Coronary artery (tissue), 2 donors: ENCODE measurements around the gene CIC.
"Not testable (repeated sequence)": the region's sequence is repeated elsewhere in the genome, so short reads cannot be mapped to it uniquely, and the experiment has no call there.

Experiments
- DNase-seq: peaks from one replicate; pipeline ENCODE4 v3.0.0-alpha.2; 2017; ENCODE audit warnings: low spot score
- H3K27ac ChIP-seq, 2 donors: fragments of 200-600 bp; sonication (generic); one replicate each; pipeline ENCODE4 v1.5.1; 2016 to 2019
- H3K4me3 ChIP-seq: fragments of 200-600 bp; sonication (generic); 2 replicates; pipeline ENCODE4 v1.5.1; 2016; ENCODE audit warnings: mild to moderate bottlenecking, moderate library complexity
- TF ChIP-seq, protein P1 (sequence below): fragments of 200-600 bp; sonication (generic); IDR thresholded peaks from one replicate; pipeline ENCODE4 v1.5.1; 2019; ENCODE audit warnings: antibody characterized with exemption

Gene CIC

DNA sequence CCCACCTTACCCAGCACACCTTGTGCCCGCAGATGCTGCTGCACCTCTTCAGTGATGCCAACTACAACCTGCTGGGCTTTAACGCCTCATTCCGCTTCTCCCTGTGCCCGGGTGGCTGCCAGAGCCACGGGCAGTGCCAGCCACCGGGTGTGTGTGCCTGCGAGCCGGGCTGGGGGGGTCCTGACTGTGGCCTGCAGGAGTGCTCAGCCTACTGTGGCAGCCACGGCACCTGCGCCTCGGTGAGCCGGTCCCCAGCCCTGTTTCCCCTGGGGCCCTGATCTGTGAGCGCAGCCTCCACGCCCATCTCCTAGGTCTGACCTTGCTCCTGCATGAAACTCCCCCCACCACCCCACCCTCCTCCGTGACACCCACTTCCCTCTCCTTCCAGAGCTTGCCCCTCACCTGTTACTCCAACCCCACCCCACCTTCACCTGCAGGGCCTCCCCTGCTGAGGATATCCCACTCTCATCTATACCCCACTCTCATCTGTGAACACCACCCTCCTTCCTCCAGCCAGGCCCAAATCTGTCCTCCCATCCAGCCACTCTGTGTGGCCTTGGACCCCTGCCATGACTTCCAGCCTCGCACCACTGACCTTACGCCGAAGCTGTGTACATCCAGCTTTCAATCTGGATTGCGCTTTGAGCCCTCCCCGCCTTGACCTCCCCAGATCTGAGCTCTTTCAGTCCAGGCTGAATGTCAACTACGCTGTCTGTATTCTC, 65.1 kb downstream of the CIC start:
- TF ChIP-seq, protein P1, sequence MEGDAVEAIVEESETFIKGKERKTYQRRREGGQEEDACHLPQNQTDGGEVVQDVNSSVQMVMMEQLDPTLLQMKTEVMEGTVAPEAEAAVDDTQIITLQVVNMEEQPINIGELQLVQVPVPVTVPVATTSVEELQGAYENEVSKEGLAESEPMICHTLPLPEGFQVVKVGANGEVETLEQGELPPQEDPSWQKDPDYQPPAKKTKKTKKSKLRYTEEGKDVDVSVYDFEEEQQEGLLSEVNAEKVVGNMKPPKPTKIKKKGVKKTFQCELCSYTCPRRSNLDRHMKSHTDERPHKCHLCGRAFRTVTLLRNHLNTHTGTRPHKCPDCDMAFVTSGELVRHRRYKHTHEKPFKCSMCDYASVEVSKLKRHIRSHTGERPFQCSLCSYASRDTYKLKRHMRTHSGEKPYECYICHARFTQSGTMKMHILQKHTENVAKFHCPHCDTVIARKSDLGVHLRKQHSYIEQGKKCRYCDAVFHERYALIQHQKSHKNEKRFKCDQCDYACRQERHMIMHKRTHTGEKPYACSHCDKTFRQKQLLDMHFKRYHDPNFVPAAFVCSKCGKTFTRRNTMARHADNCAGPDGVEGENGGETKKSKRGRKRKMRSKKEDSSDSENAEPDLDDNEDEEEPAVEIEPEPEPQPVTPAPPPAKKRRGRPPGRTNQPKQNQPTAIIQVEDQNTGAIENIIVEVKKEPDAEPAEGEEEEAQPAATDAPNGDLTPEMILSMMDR, result no peak
- DNase-seq, result no peak
- Histone ChIP-seq H3K27ac (no peak overlapping the region), H3K4me3 (no peak overlapping the region)

DNA sequence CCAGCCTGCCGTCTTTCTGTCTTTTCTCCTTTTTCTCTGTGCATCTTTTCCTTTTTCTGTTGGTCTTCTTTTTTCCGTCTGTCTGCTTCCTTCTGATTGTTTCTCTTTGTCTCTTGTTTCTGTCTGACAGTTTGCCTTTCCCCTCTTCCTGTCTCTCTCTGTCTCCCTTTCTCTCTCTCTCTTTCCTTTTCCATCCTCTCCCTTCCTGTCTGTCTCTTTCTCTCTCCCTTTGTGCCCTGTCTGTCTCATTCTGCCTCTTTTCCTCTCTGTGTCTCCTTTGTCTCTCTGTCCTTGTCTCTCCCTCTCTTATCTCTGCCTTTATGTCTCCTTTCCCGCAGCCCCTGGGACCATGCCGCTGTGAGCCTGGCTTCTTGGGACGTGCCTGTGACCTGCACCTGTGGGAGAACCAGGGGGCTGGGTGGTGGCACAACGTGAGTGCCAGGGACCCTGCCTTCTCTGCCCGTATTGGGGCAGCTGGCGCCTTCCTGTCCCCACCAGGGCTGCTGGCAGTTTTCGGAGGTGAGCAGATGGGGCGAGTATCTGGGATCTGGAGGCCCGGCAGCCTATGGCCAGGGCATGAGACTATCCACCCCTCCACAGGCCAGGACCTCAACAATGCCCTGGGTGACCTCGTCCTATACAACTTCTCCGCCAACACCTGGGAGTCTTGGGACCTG, 65.8 kb downstream of the CIC start:
- TF ChIP-seq, protein P1, result no peak
- no peak for DNase-seq
- no peak overlapping the region for H3K27ac ChIP-seq
- no peak overlapping the region for H3K4me3 ChIP-seq

DNA sequence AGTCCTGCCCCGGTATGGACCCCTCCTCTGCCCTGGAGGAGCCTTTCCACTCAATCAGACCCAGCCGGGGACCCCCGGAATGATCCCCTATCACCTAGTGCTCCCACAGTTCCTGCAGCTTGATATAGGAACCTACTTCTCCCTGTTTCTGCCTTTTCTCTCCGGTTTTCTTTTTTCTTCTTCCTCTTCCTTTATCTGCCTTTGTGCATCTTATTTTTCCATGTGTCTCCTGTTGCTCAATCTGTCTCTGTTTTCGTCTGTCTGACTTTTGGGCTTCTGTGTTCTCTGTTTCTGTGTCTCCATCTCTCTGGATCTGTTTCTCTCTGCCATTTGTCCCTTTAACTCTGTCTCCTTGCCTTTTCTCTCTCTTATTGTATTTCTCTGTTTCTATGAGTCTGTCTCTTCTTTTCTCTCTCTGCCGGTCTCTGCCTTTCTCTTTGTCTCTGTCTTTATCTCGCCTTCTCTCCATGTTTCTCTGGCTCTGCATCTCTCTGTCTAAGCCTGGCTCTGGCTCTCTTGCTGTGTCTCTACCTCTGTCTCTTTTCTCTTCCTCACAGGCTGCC, 66.4 kb downstream of the CIC start:
- no peak overlapping the region for H3K4me3 ChIP-seq
- TF ChIP-seq, protein P1, result no peak
- no peak for DNase-seq
- H3K27ac ChIP-seq, result no peak overlapping the region

DNA sequence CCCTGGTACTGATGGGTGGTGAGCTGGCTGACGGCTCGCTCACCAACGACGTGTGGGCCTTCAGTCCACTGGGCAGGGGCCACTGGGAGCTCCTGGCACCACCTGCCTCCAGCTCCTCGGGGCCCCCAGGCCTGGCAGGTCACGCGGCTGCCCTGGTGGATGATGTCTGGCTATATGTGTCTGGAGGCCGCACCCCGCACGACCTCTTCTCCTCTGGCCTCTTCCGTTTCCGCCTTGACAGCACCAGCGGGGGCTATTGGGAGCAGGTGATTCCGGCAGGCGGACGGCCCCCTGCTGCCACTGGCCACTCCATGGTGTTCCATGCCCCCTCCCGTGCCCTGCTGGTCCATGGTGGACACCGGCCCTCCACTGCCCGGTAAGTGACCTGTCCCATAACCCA, 66.9 kb downstream of the CIC start:
- TF ChIP-seq, protein P1, result no peak
- H3K4me3 ChIP-seq, result no peak overlapping the region
- DNase-seq, result no peak
- no peak overlapping the region for H3K27ac ChIP-seq

DNA sequence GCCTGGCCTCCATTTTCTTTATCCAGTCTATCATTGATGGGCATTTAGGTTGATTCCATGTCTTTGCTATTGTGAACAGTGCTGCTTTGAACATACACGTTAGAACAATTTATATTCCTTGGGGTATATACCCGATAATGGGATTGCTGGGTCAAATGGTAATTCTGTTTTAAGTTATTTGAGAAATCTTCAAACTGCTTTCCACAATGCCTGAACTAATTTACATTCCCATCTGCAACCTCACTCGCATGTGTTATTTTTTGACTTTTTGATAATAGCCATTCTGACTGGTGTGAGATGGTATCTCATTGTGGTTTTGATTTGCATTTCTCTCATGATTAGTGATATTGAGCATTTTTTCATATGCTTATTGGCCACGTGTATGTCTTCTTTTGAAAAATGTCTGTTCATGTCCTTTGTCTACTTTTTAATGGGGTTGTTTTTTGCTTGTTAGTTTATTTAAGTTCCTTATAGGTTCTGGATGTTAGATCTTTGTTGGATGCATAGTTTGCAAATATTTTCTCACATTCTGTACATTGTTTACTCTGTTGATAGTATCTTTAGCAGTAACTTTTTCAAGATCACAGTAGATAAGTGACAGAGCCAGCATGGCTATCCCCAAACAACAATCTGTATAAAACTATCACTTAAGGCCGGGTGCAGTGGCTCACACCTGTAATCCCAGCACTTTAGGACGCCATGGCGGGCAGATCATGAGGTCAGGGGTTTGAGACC, 70.2 kb downstream of the CIC start:
- DNase-seq, H3K27ac ChIP-seq, H3K4me3 ChIP-seq: not testable (repeated sequence)

DNA sequence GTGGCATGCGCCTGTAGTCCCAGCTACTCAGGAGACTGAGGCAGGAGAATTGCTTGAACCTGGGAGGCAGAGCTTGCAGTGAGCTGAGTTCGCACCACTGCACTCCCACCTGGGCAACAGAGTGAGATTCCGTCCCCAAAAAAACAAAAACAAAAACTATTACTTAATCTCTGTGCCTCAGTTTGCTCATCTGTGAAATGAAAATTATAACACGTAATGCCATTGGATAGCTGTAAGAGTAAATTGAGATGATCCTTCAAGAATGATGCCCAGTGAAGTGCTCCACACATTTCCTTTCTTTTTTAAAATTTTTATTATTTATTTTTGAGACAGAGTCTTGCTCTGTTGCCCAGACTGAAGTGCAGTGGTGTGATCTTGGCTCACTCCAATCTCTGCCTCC, 70.9 kb downstream of the CIC start:
- not testable (repeated sequence) for DNase-seq, H3K4me3 ChIP-seq

DNA sequence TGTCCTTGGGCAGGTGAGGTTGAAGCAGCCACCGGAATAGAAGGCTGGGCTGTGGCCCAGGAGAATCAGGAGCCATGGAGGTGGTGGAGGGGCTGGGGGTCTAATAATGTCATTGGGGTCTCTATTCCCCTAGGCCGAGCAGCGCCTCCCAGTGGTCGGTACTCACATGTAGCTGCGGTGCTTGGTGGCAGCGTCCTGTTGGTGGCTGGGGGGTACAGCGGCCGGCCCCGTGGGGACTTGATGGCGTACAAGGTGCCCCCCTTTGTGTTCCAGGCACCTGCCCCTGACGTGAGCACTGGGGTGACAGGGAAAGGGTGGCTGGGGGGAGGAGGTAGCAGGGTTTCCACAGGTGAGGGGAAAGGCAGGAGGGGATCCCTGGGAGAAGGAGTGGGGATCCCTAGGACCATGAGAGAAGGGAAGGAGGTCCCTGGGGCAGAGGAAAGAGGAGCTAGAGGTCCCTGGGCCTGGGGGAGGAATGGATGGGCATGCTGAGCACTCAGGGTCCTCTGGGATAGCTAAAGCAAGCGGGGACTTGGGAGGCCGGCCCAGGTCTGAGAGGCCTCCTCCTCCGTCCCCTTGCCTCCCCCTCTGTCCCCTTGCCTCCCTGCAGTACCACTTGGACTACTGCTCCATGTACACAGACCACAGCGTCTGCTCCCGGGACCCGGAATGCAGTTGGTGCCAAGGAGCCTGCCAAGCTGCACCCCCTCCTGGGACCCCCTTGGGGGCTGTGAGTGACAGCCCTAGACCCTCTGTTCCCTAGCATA, 74.5 kb downstream of the CIC start:
- H3K4me3 ChIP-seq, result no peak overlapping the region
- TF ChIP-seq, protein P1, result no peak
- H3K27ac ChIP-seq, result no peak overlapping the region
- DNase-seq, result no peak

More for the DNA sequence above, 70.9 kb downstream of the CIC start:
- not testable (repeated sequence) for H3K27ac ChIP-seq
